Liver (tissue), 9 donors: ENCODE results near the gene BAG5. TPM values are rescaled to one million over a fixed set of nuclear protein-coding genes. Genes with fewer than 3 reads are reported as not detected.
A peak's percentile ranks its signal among the peaks of the same experiment; 100 is the strongest.

ENCODE experiments used
- DNase-seq: peaks from one replicate; pipeline ENCODE4 v3.0.0-alpha.2; 2017; ENCODE audit warnings: low spot score
- H3K27ac ChIP-seq, 2 donors: one replicate each; pipeline ENCODE4 v1.7.0; 2013; ENCODE audit warnings: inconsistent platforms in 2 of 2, low read length in 2 of 2, control low read depth in 1 of 2, low read depth in 1 of 2, mild to moderate bottlenecking in 1 of 2
- H3K27me3 ChIP-seq, 4 donors: one replicate each; pipeline versions ENCODE4 v1.6.1 to v1.7.0; 2013; ENCODE audit warnings: low read length in 3 of 4, inconsistent platforms in 1 of 4, mild to moderate bottlenecking in 1 of 4, moderate library complexity in 1 of 4; ENCODE audit not compliant: control insufficient read depth in 4 of 4, insufficient read depth in 4 of 4
- H3K36me3 ChIP-seq, 4 donors: one replicate each; pipeline versions ENCODE4 v1.6.1 to v1.7.0; 2013; ENCODE audit warnings: low read length in 3 of 4, mild to moderate bottlenecking in 3 of 4, low read depth in 1 of 4, moderate library complexity in 1 of 4; ENCODE audit not compliant: control insufficient read depth in 4 of 4, insufficient read depth in 3 of 4
- H3K4me1 ChIP-seq, 4 donors: one replicate each; pipeline versions ENCODE4 v1.6.1 to v1.7.0; 2013; ENCODE audit warnings: low read length in 3 of 4, mild to moderate bottlenecking in 3 of 4, moderate library complexity in 1 of 4; ENCODE audit not compliant: control insufficient read depth in 4 of 4, insufficient read depth in 4 of 4
- H3K4me3 ChIP-seq, 3 donors: one replicate each; pipeline versions ENCODE4 v1.6.1 to v1.7.0; 2013; ENCODE audit warnings: low read length in 3 of 3, control low read depth in 1 of 3, low read depth in 1 of 3, mild to moderate bottlenecking in 1 of 3
- H3K9ac ChIP-seq, 2 donors: one replicate each; pipeline ENCODE4 v1.7.0; 2013; ENCODE audit warnings: low read length in 2 of 2, mild to moderate bottlenecking in 2 of 2, moderate library complexity in 2 of 2, control low read depth in 1 of 2, low read depth in 1 of 2
- H3K9me3 ChIP-seq, 4 donors: one replicate each; pipeline versions ENCODE4 v1.6.1 to v1.7.0; 2013; ENCODE audit warnings: low read length in 3 of 4; ENCODE audit not compliant: control insufficient read depth in 4 of 4
- ATF3 ChIP-seq: IDR thresholded peaks from 2 replicates; pipeline ENCODE4 v1.6.1; 2016; ENCODE audit warnings: antibody characterized with exemption
- CTCF ChIP-seq: fragments of 150-350 bp; IDR thresholded peaks from 2 replicates; pipeline ENCODE4 v1.5.1; 2017; ENCODE audit warnings: improper control_type of control experiment, low read depth, low read length; ENCODE audit not compliant: missing input control
- EGR1 ChIP-seq, 2 donors: IDR thresholded peaks; 2 replicates each; pipeline ENCODE4 v1.6.1; 2016 to 2018; ENCODE audit warnings: antibody characterized with exemption in 2 of 2, low read depth in 2 of 2
- FOXA1 ChIP-seq: IDR thresholded peaks from 2 replicates; pipeline ENCODE4 v1.6.1; 2016; ENCODE audit warnings: antibody characterized with exemption
- FOXA2 ChIP-seq: IDR thresholded peaks from 2 replicates; pipeline ENCODE4 v1.6.1; 2016; ENCODE audit warnings: antibody characterized with exemption
- GABPA ChIP-seq, 2 donors: IDR thresholded peaks in 1 of 2; conservative IDR thresholded peaks in 1 of 2; 2 replicates each; pipeline ENCODE4 v1.6.1; 2016; ENCODE audit warnings: antibody characterized with exemption in 2 of 2, mild to moderate bottlenecking in 1 of 2, moderate library complexity in 1 of 2
- HNF4A ChIP-seq, 2 donors: conservative IDR thresholded peaks; 2 replicates each; pipeline ENCODE4 v1.6.1; 2016; ENCODE audit warnings: antibody characterized with exemption in 2 of 2, mild to moderate bottlenecking in 2 of 2
- HNF4G ChIP-seq: IDR thresholded peaks from 2 replicates; pipeline ENCODE4 v1.6.1; 2016; ENCODE audit warnings: antibody characterized with exemption
- JUND ChIP-seq, 2 donors: IDR thresholded peaks; 2 replicates each; pipeline ENCODE4 v1.6.1; 2016; ENCODE audit warnings: antibody characterized with exemption in 2 of 2
- MAX ChIP-seq: IDR thresholded peaks from 2 replicates; pipeline ENCODE4 v1.6.1; 2016; ENCODE audit warnings: antibody characterized with exemption
- NR2F2 ChIP-seq: IDR thresholded peaks from 2 replicates; pipeline ENCODE4 v1.6.1; 2016; ENCODE audit warnings: antibody characterized with exemption
- RAD21 ChIP-seq, 2 donors: IDR thresholded peaks; 2 replicates each; pipeline ENCODE4 v1.6.1; 2016; ENCODE audit warnings: antibody characterized with exemption in 2 of 2, mild to moderate bottlenecking in 2 of 2
- RXRA ChIP-seq, 2 donors: IDR thresholded peaks; 2 replicates each; pipeline ENCODE4 v1.6.1; 2017 to 2018; ENCODE audit warnings: antibody characterized with exemption in 2 of 2, mild to moderate bottlenecking in 1 of 2
- SP1 ChIP-seq: IDR thresholded peaks from 2 replicates; pipeline ENCODE4 v1.6.1; 2018; ENCODE audit warnings: antibody characterized with exemption, mild to moderate bottlenecking
- TAF1 ChIP-seq: conservative IDR thresholded peaks from 2 replicates; pipeline ENCODE4 v1.6.1; 2016; ENCODE audit warnings: antibody characterized with exemption, mild to moderate bottlenecking
- YY1 ChIP-seq: IDR thresholded peaks from 2 replicates; pipeline ENCODE4 v1.6.1; 2016; ENCODE audit warnings: antibody characterized with exemption, mild to moderate bottlenecking
- WGBS: extraction: QIAGEN DNeasy Blood & Tissue Kit; methylation state at CpG from one replicate; pipeline ENCODE4 v1.1.7; 2013; 5-methylcytosine and 5-hydroxymethylcytosine counted together
- polyA plus RNA-seq, 2 donors: library from polyadenylated mRNA; stranded (reverse) in 1 of 2; unstranded in 1 of 2; fragments of 200-250 nt in 1 of 2; fragments of >200 nt in 1 of 2; fragmentation: Nextera tagmentation in 1 of 2; extraction: Ambion mirVana in 1 of 2; gene quantifications; one replicate each; pipeline versions ENCODE4 v1.2.1 to v1.2.3, GENCODE V29; 2013 to 2015
- total RNA-seq, 2 donors: library from RNA; depleted of rRNA; stranded (reverse); fragments of >200 nt; gene quantifications; one replicate each; pipeline ENCODE4 v1.2.3, GENCODE V29; 2014
- TF ChIP-seq, protein P1 (sequence below): IDR thresholded peaks from 2 replicates; pipeline ENCODE4 v1.6.1; 2016; ENCODE audit warnings: antibody characterized with exemption, mild to moderate bottlenecking
- TF ChIP-seq, protein P2 (sequence below): IDR thresholded peaks from 2 replicates; pipeline ENCODE4 v1.6.1; 2016; ENCODE audit warnings: antibody characterized with exemption
- donor health status: healthy.
- donor health status: healthy.
- donor health status: healthy.
- donor health status: healthy.
- donor health status: healthy.

Gene BAG5
- total and polyA plus RNA-seq, 4 donors, result 5.4 to 12.5 (median 8.8) TPM

GRCh38 chr14:103529383-103530365 is 32.8 kb downstream of the BAG5 start:
- no peak for DNase-seq
- TF ChIP-seq EGR1 (IDR thresholded peaks at IDR 0.05; ENCODE audit: low read depth in 2 of 2), result no peak
- TF ChIP-seq GABPA (IDR thresholded peaks at IDR 0.05 in 1 of 2, conservative IDR thresholded peaks at IDR 0.05 in 1 of 2), result no peak
- no peak for TF ChIP-seq FOXA1
- TF ChIP-seq CTCF, result no peak
- TF ChIP-seq FOXA2, result no peak
- TF ChIP-seq RXRA (IDR thresholded peaks at IDR 0.05), result no peak
- no peaks in the 10 kb centered on the region for H3K27me3 ChIP-seq
- peak overlapping the region in 1 of 2 donors; percentile 42 for H3K27ac ChIP-seq
- peak overlapping the region; percentile 77 to 97 (median 89) for H3K4me3 ChIP-seq
- peaks cover 0 to 14% (median 3%) of the 10 kb centered on the region in 4 donors for H3K36me3 ChIP-seq
- peak overlapping the region; percentile 0 to 81 for H3K9ac ChIP-seq
- 52% methylated on average over 42 of the region's 42 CpGs for WGBS
- H3K4me1 ChIP-seq, result peaks cover 15 to 63% (median 38%) of the 10 kb centered on the region in 4 donors
- H3K9me3 ChIP-seq, result no peaks in the 10 kb centered on the region

DNA sequence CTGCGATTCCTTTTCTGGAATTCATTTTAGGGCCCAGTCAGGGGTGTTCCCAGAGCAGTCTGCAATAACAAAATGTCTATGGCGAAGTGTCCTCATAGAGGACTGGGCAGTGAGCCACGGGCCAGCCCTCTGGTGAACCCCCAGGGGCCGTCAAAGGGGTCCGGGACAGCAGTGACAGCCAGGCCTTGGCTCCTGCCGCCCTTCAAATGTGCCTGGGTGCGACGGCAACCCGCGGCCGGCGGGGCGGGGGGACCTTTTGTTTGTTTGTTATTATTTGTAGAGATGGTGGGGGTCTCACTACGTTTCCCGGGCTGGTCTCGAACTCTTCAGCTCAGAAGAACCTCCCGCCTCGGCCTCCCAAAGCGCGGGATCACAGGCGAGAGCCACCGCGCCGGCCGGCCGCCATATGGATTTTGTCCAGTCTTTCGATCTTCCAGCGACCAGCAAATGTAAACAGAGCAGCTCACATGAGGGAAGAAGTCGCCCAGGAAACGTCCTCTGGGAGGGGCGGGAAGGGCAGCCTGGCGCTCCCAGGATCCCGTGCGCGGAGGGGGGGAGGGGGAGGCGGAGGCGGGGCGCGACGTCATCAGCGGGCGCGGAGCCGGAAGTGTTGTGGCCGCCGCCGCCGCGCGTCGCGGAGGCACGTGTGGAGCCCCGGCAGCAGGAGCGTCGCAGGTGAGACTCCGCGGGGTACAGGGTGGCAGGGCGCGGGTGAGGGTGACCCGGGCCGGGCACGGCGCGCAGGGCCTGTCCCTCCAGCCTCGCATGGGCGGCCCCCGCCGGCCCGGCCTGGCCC is 33.7 kb downstream of the BAG5 start, which contains the start of gene TRMT61A:
TSS of gene TRMT61A (plus strand) at position 610 of the 796 bp plus-strand sequence. CDS start 783 bp downstream, outside the sequence.
- Histone ChIP-seq H3K4me3 (peak within 1 kb of the TSS; percentile 77 to 97 (median 89)), H3K4me1 (peaks cover 15 to 64% (median 38%) of the 10 kb centered on the region in 4 donors), H3K27ac (peak within 1 kb of the TSS; percentile 75 to 84), H3K27me3 (no peaks in the 10 kb centered on the region), H3K9ac (peak within 1 kb of the TSS; percentile 62 to 81), H3K9me3 (no peaks in the 10 kb centered on the region), H3K36me3 (peaks cover 0 to 7% (median 3%) of the 10 kb centered on the region in 4 donors)
- DNase-seq, result peak; percentile 97
- no peak for TF ChIP-seq MAX
- TF ChIP-seq, protein P1, sequence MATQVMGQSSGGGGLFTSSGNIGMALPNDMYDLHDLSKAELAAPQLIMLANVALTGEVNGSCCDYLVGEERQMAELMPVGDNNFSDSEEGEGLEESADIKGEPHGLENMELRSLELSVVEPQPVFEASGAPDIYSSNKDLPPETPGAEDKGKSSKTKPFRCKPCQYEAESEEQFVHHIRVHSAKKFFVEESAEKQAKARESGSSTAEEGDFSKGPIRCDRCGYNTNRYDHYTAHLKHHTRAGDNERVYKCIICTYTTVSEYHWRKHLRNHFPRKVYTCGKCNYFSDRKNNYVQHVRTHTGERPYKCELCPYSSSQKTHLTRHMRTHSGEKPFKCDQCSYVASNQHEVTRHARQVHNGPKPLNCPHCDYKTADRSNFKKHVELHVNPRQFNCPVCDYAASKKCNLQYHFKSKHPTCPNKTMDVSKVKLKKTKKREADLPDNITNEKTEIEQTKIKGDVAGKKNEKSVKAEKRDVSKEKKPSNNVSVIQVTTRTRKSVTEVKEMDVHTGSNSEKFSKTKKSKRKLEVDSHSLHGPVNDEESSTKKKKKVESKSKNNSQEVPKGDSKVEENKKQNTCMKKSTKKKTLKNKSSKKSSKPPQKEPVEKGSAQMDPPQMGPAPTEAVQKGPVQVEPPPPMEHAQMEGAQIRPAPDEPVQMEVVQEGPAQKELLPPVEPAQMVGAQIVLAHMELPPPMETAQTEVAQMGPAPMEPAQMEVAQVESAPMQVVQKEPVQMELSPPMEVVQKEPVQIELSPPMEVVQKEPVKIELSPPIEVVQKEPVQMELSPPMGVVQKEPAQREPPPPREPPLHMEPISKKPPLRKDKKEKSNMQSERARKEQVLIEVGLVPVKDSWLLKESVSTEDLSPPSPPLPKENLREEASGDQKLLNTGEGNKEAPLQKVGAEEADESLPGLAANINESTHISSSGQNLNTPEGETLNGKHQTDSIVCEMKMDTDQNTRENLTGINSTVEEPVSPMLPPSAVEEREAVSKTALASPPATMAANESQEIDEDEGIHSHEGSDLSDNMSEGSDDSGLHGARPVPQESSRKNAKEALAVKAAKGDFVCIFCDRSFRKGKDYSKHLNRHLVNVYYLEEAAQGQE, result peak; percentile 73
- TF ChIP-seq SP1, result peak; percentile 45
- TF ChIP-seq JUND (IDR thresholded peaks at IDR 0.05), result no peak
- TF ChIP-seq TAF1, result no peak
- TF ChIP-seq FOXA2, result peak; percentile 89
- no peak for TF ChIP-seq EGR1 (IDR thresholded peaks at IDR 0.05; ENCODE audit: low read depth in 2 of 2)
- TF ChIP-seq GABPA (IDR thresholded peaks at IDR 0.05 in 1 of 2, conservative IDR thresholded peaks at IDR 0.05 in 1 of 2), result peak in 1 of 2 donors; percentile 68
- TF ChIP-seq HNF4G, result no peak
- TF ChIP-seq RAD21 (IDR thresholded peaks at IDR 0.05), result no peak
- no peak for TF ChIP-seq ATF3
- peak in 1 of 2 donors; percentile 21 for TF ChIP-seq RXRA (IDR thresholded peaks at IDR 0.05)
- TF ChIP-seq NR2F2, result peak; percentile 38
- TF ChIP-seq HNF4A (conservative IDR thresholded peaks at IDR 0.05), result peak; percentile 22 to 36
- TF ChIP-seq FOXA1, result peak; percentile 97
- TF ChIP-seq YY1, result peak; percentile 89
- TF ChIP-seq, protein P2, sequence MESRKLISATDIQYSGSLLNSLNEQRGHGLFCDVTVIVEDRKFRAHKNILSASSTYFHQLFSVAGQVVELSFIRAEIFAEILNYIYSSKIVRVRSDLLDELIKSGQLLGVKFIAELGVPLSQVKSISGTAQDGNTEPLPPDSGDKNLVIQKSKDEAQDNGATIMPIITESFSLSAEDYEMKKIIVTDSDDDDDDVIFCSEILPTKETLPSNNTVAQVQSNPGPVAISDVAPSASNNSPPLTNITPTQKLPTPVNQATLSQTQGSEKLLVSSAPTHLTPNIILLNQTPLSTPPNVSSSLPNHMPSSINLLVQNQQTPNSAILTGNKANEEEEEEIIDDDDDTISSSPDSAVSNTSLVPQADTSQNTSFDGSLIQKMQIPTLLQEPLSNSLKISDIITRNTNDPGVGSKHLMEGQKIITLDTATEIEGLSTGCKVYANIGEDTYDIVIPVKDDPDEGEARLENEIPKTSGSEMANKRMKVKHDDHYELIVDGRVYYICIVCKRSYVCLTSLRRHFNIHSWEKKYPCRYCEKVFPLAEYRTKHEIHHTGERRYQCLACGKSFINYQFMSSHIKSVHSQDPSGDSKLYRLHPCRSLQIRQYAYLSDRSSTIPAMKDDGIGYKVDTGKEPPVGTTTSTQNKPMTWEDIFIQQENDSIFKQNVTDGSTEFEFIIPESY, result no peak
- TF ChIP-seq CTCF, result no peak
- 2% methylated on average over 69 of the region's 70 CpGs for WGBS
